H1 (cell line): Measurements from ENCODE around the gene ANKRD24. TPM values are rescaled to one million over a fixed set of nuclear protein-coding genes. Genes with fewer than 3 reads are reported as not detected.

Experiments
- ATF3 ChIP-seq: IDR thresholded peaks from 2 replicates; pipeline ENCODE4 v1.6.1; 2011; ENCODE audit warnings: low read depth, mild to moderate bottlenecking, low read length; ENCODE audit not compliant: insufficient read depth
- CHD7 ChIP-seq: fragments of 300-600 bp; sonication (generic); IDR thresholded peaks from 2 replicates; pipeline ENCODE4 v1.7.1; 2012; ENCODE audit warnings: low read length, moderate library complexity, mild to moderate bottlenecking, inconsistent platforms; ENCODE audit not compliant: insufficient replicate concordance
- CREB1 ChIP-seq: IDR thresholded peaks from 2 replicates; pipeline ENCODE4 v1.6.1; 2012; ENCODE audit warnings: inconsistent platforms
- GABPA ChIP-seq: IDR thresholded peaks from 2 replicates; pipeline ENCODE4 v1.6.1; 2011; ENCODE audit warnings: mild to moderate bottlenecking, low read length, moderate library complexity, borderline replicate concordance; ENCODE audit not compliant: insufficient read depth
- GTF2F1 ChIP-seq: IDR thresholded peaks from 2 replicates; pipeline ENCODE4 v1.6.1; 2012; ENCODE audit warnings: low read depth, low read length, improper control_type of control experiment, borderline replicate concordance
- HDAC2 ChIP-seq, 2 experiments: fragments of 300-600 bp in 1 of 2; sonication (generic) in 1 of 2; IDR thresholded peaks; 2 replicates each; pipeline ENCODE4 v1.6.1; 2011 to 2012; ENCODE audit warnings: low read depth in 2 of 2, low read length in 2 of 2, mild to moderate bottlenecking in 2 of 2, moderate library complexity in 2 of 2, borderline replicate concordance in 1 of 2, inconsistent platforms in 1 of 2
- POLR2AphosphoS5 ChIP-seq: IDR thresholded peaks from 2 replicates; pipeline ENCODE4 v1.6.1; 2011; ENCODE audit warnings: low read depth, low read length
- RBBP5 ChIP-seq: IDR thresholded peaks from 2 replicates; pipeline ENCODE4 v1.7.1; 2012; ENCODE audit warnings: low read depth, mild to moderate bottlenecking, inconsistent platforms, low read length, moderate library complexity, borderline replicate concordance
- SUZ12 ChIP-seq: fragments of 200-600 bp; sonication (generic); IDR thresholded peaks from 2 replicates; pipeline ENCODE4 v1.6.1; 2012; ENCODE audit warnings: mild to moderate bottlenecking, inconsistent platforms, low read length, moderate library complexity, mixed read lengths
- polyA plus RNA-seq, 7 experiments: library from polyadenylated mRNA; depleted of rRNA in 3 of 7; stranded (reverse) in 5 of 7; unstranded in 2 of 7; fragments of >200 nt in 5 of 7; fragments of 200-250 nt in 2 of 7; gene quantifications; 1 replicate in 5 of 7; 2 replicates in 1 of 7; 4 replicates in 1 of 7; pipeline versions ENCODE4 v1.2.1 to v1.2.3, GENCODE V29; 2011 to 2013; ENCODE audit warnings: missing spikeins in 2 of 7, mixed read lengths in 2 of 7
- total RNA-seq: library from RNA; stranded (reverse); fragmentation: NEBNext Ultra II Directional; extraction: Animal tissue kit (Norgen Biotek cat#: 25700); gene quantifications from 2 replicates; pipeline ENCODE4 v1.2.1, GENCODE V29; 2021

Gene ANKRD24
- total and polyA plus RNA-seq, 2 of the 8 experiments (the other 6 are each of a cell fraction or from before 2014, with no cell fraction given): 7.6 to 14.1 TPM

- no peak for TF ChIP-seq CHD7
- TF ChIP-seq HDAC2 (IDR thresholded peaks at IDR 0.05; ENCODE audit: borderline replicate concordance in 1 of 2, low read depth in 2 of 2, low read length in 2 of 2): no peak
- no peak for TF ChIP-seq ATF3
- TF ChIP-seq CREB1: no peak
- TF ChIP-seq RBBP5: no peak
- no peak for TF ChIP-seq SUZ12
- TF ChIP-seq GTF2F1: no peak
- TF ChIP-seq GABPA: no peak
- no peak for TF ChIP-seq POLR2AphosphoS5
Observed at GRCh38 chr19:4178990-4179389, 3.5 kb upstream of the ANKRD24 start (continued).
